H1 (cell line): ENCODE results near the gene ELOVL5. TPM values are rescaled to one million over a fixed set of nuclear protein-coding genes. Genes with fewer than 3 reads are reported as not detected.

Experiments used
- BRCA1 ChIP-seq: IDR thresholded peaks from 2 replicates; pipeline ENCODE4 v1.6.1; 2012; ENCODE audit warnings: low read depth, low read length, improper control_type of control experiment
- EP300 ChIP-seq, 2 experiments: IDR thresholded peaks; 1 replicate in 1 of 2; 2 replicates in 1 of 2; pipeline ENCODE4 v1.6.1; 2011 to 2012; ENCODE audit warnings: low read depth in 2 of 2, low read length in 2 of 2, mild to moderate bottlenecking in 2 of 2, borderline replicate concordance in 1 of 2, inconsistent platforms in 1 of 2, moderate library complexity in 1 of 2
- EZH2 ChIP-seq: fragments of 200-600 bp; sonication (generic); IDR thresholded peaks from 2 replicates; pipeline ENCODE4 v1.7.1; 2012; ENCODE audit warnings: low read depth, mild to moderate bottlenecking, moderate library complexity, low read length, inconsistent platforms; ENCODE audit not compliant: severe bottlenecking
- HDAC2 ChIP-seq, 2 experiments: fragments of 300-600 bp in 1 of 2; sonication (generic) in 1 of 2; IDR thresholded peaks; 2 replicates each; pipeline ENCODE4 v1.6.1; 2011 to 2012; ENCODE audit warnings: low read depth in 2 of 2, low read length in 2 of 2, mild to moderate bottlenecking in 2 of 2, moderate library complexity in 2 of 2, borderline replicate concordance in 1 of 2, inconsistent platforms in 1 of 2
- NANOG ChIP-seq: IDR thresholded peaks from 2 replicates; pipeline ENCODE4 v1.6.1; 2011; ENCODE audit warnings: low read length, low read depth, mild to moderate bottlenecking, inconsistent platforms; ENCODE audit not compliant: insufficient read depth, poor library complexity, severe bottlenecking
- SIN3A ChIP-seq, 2 experiments: IDR thresholded peaks in 1 of 2; conservative IDR thresholded peaks in 1 of 2; 2 replicates each; pipeline ENCODE4 v1.6.1; 2011 to 2012; ENCODE audit warnings: low read length in 2 of 2, improper control_type of control experiment in 1 of 2, low read depth in 1 of 2, mild to moderate bottlenecking in 1 of 2
- USF2 ChIP-seq: IDR thresholded peaks from 2 replicates; pipeline ENCODE4 v1.6.1; 2011; ENCODE audit warnings: low read length, improper control_type of control experiment
- ZNF274 ChIP-seq: IDR thresholded peaks from 2 replicates; pipeline ENCODE4 v1.7.0; 2012; ENCODE audit warnings: low read length, borderline replicate concordance; ENCODE audit errors: extremely low read depth
- polyA plus RNA-seq, 7 experiments: library from polyadenylated mRNA; depleted of rRNA in 3 of 7; stranded (reverse) in 5 of 7; unstranded in 2 of 7; fragments of >200 nt in 5 of 7; fragments of 200-250 nt in 2 of 7; gene quantifications; 1 replicate in 5 of 7; 2 replicates in 1 of 7; 4 replicates in 1 of 7; pipeline versions ENCODE4 v1.2.1 to v1.2.3, GENCODE V29; 2011 to 2013; ENCODE audit warnings: missing spikeins in 2 of 7, mixed read lengths in 2 of 7
- total RNA-seq: library from RNA; stranded (reverse); fragmentation: NEBNext Ultra II Directional; extraction: Animal tissue kit (Norgen Biotek cat#: 25700); gene quantifications from 2 replicates; pipeline ENCODE4 v1.2.1, GENCODE V29; 2021

The ELOVL5 gene
- total and polyA plus RNA-seq, 2 of the 8 experiments (the other 6 are each of a cell fraction or from before 2014, with no cell fraction given): 113 to 156 TPM

- no peak for TF ChIP-seq EP300 (IDR thresholded peaks at IDR 0.05; ENCODE audit: borderline replicate concordance in 1 of 2, low read depth in 2 of 2, low read length in 2 of 2)
- TF ChIP-seq HDAC2 (IDR thresholded peaks at IDR 0.05; ENCODE audit: borderline replicate concordance in 1 of 2, low read depth in 2 of 2, low read length in 2 of 2): no peak
- TF ChIP-seq BRCA1: no peak
- TF ChIP-seq EZH2: no peak
- TF ChIP-seq SIN3A (conservative IDR thresholded peaks at IDR 0.05 in 1 of 2, IDR thresholded peaks at IDR 0.05 in 1 of 2; ENCODE audit: low read depth in 1 of 2, low read length in 2 of 2): no peak
- TF ChIP-seq USF2: no peak
- TF ChIP-seq ZNF274: no peak
- TF ChIP-seq NANOG: no peak
- TF ChIP-seq, all 59 proteins: peak for 0
Measured at GRCh38 chr6:53259860-53260580, 88.7 kb downstream of the ELOVL5 start (continued).
